GM13976 (cell line): ENCODE results near the gene ARL4A.
"Not testable (repeated sequence)": the region's sequence is repeated elsewhere in the genome, so short reads cannot be mapped to it uniquely, and the experiment has no call there.

Experiments
- DNase-seq: peaks from one replicate; pipeline ENCODE4 v3.0.0; 2012; ENCODE audit warnings: low spot score
- CTCF ChIP-seq: IDR thresholded peaks from 2 replicates; pipeline ENCODE4 v1.5.1; 2012; ENCODE audit warnings: borderline replicate concordance, mild to moderate bottlenecking; ENCODE audit not compliant: insufficient read depth; ENCODE audit errors: extremely low read depth, missing control alignments, control extremely low read depth
- in situ Hi-C: fragments of 300-500 bp; cut with MboI; formaldehyde crosslinking; loops from one replicate; pipeline ENCODE4 v1.12.0; 2022; ENCODE audit warnings: low sequenced_read_pairs, mixed read lengths, inconsistent platforms; ENCODE audit not compliant: unreplicated experiment

The ARL4A gene

GRCh38 chr7:12670000-12670729, 17.3 kb upstream of the ARL4A start:
- TF ChIP-seq CTCF = no peak
- DNase-seq = no peak
- in situ Hi-C loops = no loop called here

- TF ChIP-seq CTCF = no peak
- no peak for DNase-seq
- in situ Hi-C loops = no loop called here
Measured at GRCh38 chr7:12670743-12671520, 16.5 kb upstream of the ARL4A start.

GRCh38 chr7:12673436-12673835, 14.0 kb upstream of the ARL4A start:
- in situ Hi-C loops, DNase-seq: not testable (repeated sequence)

- no peak for DNase-seq
- in situ Hi-C loops = no loop called here
Measured at GRCh38 chr7:12674053-12674452, 13.4 kb upstream of the ARL4A start.

GRCh38 chr7:12674861-12675260, 12.6 kb upstream of the ARL4A start:
- TF ChIP-seq CTCF = no peak
- peak; percentile 22 for DNase-seq
- in situ Hi-C loops = no loop called here

More at GRCh38 chr7:12674053-12674452, 13.4 kb upstream of the ARL4A start:
- no peak for TF ChIP-seq CTCF

GRCh38 chr7:12683678-12684585, 3.5 kb upstream of the ARL4A start:
- in situ Hi-C loops = no loop called here
- TF ChIP-seq CTCF = no peak
- no peak for DNase-seq

GRCh38 chr7:12684733-12685132, 2.7 kb upstream of the ARL4A start:
- DNase-seq = no peak
- in situ Hi-C loops = no loop called here
- no peak for TF ChIP-seq CTCF
